H9 (cell line): ENCODE data around the gene GJB4. TPM values are rescaled to one million over a fixed set of nuclear protein-coding genes. Genes with fewer than 3 reads are reported as not detected.

Experiments
- DNase-seq: peaks from one replicate; pipeline ENCODE4 v3.0.0-alpha.2; 2017
- H2AFZ ChIP-seq: one replicate; pipeline ENCODE4 v1.6.1; 2013; ENCODE audit warnings: mild to moderate bottlenecking, low read length, control low read depth, moderate library complexity
- H2AK5ac ChIP-seq: 2 replicates; pipeline ENCODE4 v1.6.1; 2013; ENCODE audit warnings: low read length, control low read depth, mixed read lengths; ENCODE audit not compliant: insufficient read length
- H2BK120ac ChIP-seq: one replicate; pipeline ENCODE4 v1.6.1; 2013; ENCODE audit warnings: low read depth, mild to moderate bottlenecking, low read length, control low read depth, inconsistent platforms; ENCODE audit not compliant: poor library complexity, severe bottlenecking
- H2BK12ac ChIP-seq: 2 replicates; pipeline ENCODE4 v1.6.1; 2013; ENCODE audit warnings: low read length, control low read depth, mixed read lengths, low read depth; ENCODE audit not compliant: insufficient read length
- H2BK15ac ChIP-seq: 2 replicates; pipeline ENCODE4 v1.6.1; 2013; ENCODE audit warnings: low read depth, low read length, control low read depth
- H2BK20ac ChIP-seq: one replicate; pipeline ENCODE4 v1.6.1; 2013; ENCODE audit warnings: low read depth, mild to moderate bottlenecking, low read length, control low read depth, inconsistent platforms; ENCODE audit not compliant: poor library complexity, severe bottlenecking
- H2BK5ac ChIP-seq: 2 replicates; pipeline ENCODE4 v1.6.1; 2013; ENCODE audit warnings: low read length, control low read depth, mixed read lengths; ENCODE audit not compliant: insufficient read length
- H3K14ac ChIP-seq: 2 replicates; pipeline ENCODE4 v1.6.1; 2013; ENCODE audit warnings: low read length, control low read depth; ENCODE audit not compliant: insufficient read depth
- H3K18ac ChIP-seq: 2 replicates; pipeline ENCODE4 v1.6.1; 2013; ENCODE audit warnings: low read depth, mild to moderate bottlenecking, mixed read lengths, low read length, control low read depth; ENCODE audit not compliant: insufficient read length
- H3K23ac ChIP-seq: 2 replicates; pipeline ENCODE4 v1.6.1; 2013; ENCODE audit warnings: low read length, control low read depth, mixed read lengths, low read depth; ENCODE audit not compliant: insufficient read length
- H3K23me2 ChIP-seq: 2 replicates; pipeline ENCODE4 v1.6.1; 2013; ENCODE audit warnings: low read depth, mild to moderate bottlenecking, mixed read lengths, low read length, control low read depth; ENCODE audit not compliant: insufficient read length, poor library complexity, severe bottlenecking
- H3K27ac ChIP-seq: 2 replicates; pipeline ENCODE4 v1.5.1; 2013; ENCODE audit warnings: low read length, control low read depth, mixed read lengths, low read depth; ENCODE audit not compliant: insufficient read length
- H3K27me3 ChIP-seq: 2 replicates; pipeline ENCODE4 v1.6.1; 2013; ENCODE audit warnings: low read length, control low read depth, inconsistent platforms; ENCODE audit not compliant: insufficient read depth
- H3K4ac ChIP-seq: 2 replicates; pipeline ENCODE4 v1.6.1; 2013; ENCODE audit warnings: low read depth, mild to moderate bottlenecking, control low read depth, inconsistent platforms, low read length, moderate library complexity
- H3K4me1 ChIP-seq: 2 replicates; pipeline ENCODE4 v1.6.1; 2013; ENCODE audit warnings: low read length, control low read depth, inconsistent platforms; ENCODE audit not compliant: insufficient read depth
- H3K4me2 ChIP-seq: 2 replicates; pipeline ENCODE4 v1.6.1; 2013; ENCODE audit warnings: low read length, control low read depth, mixed read lengths; ENCODE audit not compliant: insufficient read length, insufficient read depth
- H3K56ac ChIP-seq: 2 replicates; pipeline ENCODE4 v1.6.1; 2013; ENCODE audit warnings: low read depth, mild to moderate bottlenecking, mixed read lengths, low read length, control low read depth; ENCODE audit not compliant: insufficient read length
- H3K79me1 ChIP-seq: 2 replicates; pipeline ENCODE4 v1.6.1; 2013; ENCODE audit warnings: low read depth, mild to moderate bottlenecking, moderate library complexity, low read length, control low read depth, inconsistent platforms; ENCODE audit not compliant: insufficient read depth, poor library complexity, severe bottlenecking
- H3K79me2 ChIP-seq: 2 replicates; pipeline ENCODE4 v1.6.1; 2013; ENCODE audit warnings: low read length, control low read depth, inconsistent platforms; ENCODE audit not compliant: insufficient read depth
- H3K9ac ChIP-seq: 2 replicates; pipeline ENCODE4 v1.6.1; 2013; ENCODE audit warnings: low read length, control low read depth, mixed read lengths; ENCODE audit not compliant: insufficient read length; ENCODE audit errors: extremely low read depth
- H3K9me3 ChIP-seq: one replicate; pipeline ENCODE4 v1.6.1; 2013; ENCODE audit warnings: low read depth, low read length, inconsistent platforms; ENCODE audit not compliant: control insufficient read depth
- H3T11ph ChIP-seq: one replicate; pipeline ENCODE4 v1.6.1; 2013; ENCODE audit warnings: mild to moderate bottlenecking, low read length, control low read depth, inconsistent platforms
- H4K20me1 ChIP-seq: one replicate; pipeline ENCODE4 v1.6.1; 2013; ENCODE audit not compliant: control insufficient read depth, insufficient read length, insufficient read depth
- H4K5ac ChIP-seq: 2 replicates; pipeline ENCODE4 v1.6.1; 2013; ENCODE audit warnings: low read depth, mild to moderate bottlenecking, mixed read lengths, low read length, control low read depth; ENCODE audit not compliant: insufficient read length
- H4K8ac ChIP-seq: replicated peaks from 2 replicates; pipeline ENCODE4 v1.6.1; 2013; ENCODE audit warnings: low read length, control low read depth, mixed read lengths, low read depth; ENCODE audit not compliant: insufficient read length
- H4K91ac ChIP-seq: 2 replicates; pipeline ENCODE4 v1.6.1; 2013; ENCODE audit warnings: low read depth, mild to moderate bottlenecking, moderate library complexity, mixed read lengths, low read length, control low read depth; ENCODE audit not compliant: insufficient read length
- H3K27ac Mint-ChIP-seq, 3 experiments: 2 replicates in 2 of 3; 3 replicates in 1 of 3; pipeline ENCODE4 v1.8.0; 2020 to 2021; ENCODE audit warnings: mixed read lengths in 3 of 3, mild to moderate bottlenecking in 1 of 3, moderate library complexity in 1 of 3
- H3K27me3 Mint-ChIP-seq: 2 replicates; pipeline ENCODE4 v1.8.0; 2021; ENCODE audit warnings: low read depth, mild to moderate bottlenecking, moderate library complexity, mixed read lengths
- H3K36me3 Mint-ChIP-seq, 3 experiments: 2 replicates in 2 of 3; 3 replicates in 1 of 3; pipeline ENCODE4 v1.8.0; 2020 to 2021; ENCODE audit warnings: low read depth in 3 of 3, mixed read lengths in 3 of 3; ENCODE audit not compliant: insufficient read depth in 1 of 3
- H3K4me1 Mint-ChIP-seq, 2 experiments: 2 replicates each; pipeline ENCODE4 v1.8.0; 2020; ENCODE audit warnings: mixed read lengths in 2 of 2
- H3K4me3 Mint-ChIP-seq, 2 experiments: 2 replicates in 1 of 2; 3 replicates in 1 of 2; pipeline ENCODE4 v1.8.0; 2020 to 2021; ENCODE audit warnings: mild to moderate bottlenecking in 2 of 2, mixed read lengths in 2 of 2, moderate library complexity in 1 of 2
- H3K9me3 Mint-ChIP-seq, 2 experiments: 2 replicates in 1 of 2; 3 replicates in 1 of 2; pipeline ENCODE4 v1.8.0; 2020; ENCODE audit warnings: mild to moderate bottlenecking in 2 of 2, mixed read lengths in 2 of 2, moderate library complexity in 1 of 2
- WGBS: extraction: QIAGEN DNeasy Blood & Tissue Kit; methylation state at CpG from one replicate; pipeline ENCODE4 v1.1.7; 2013; ENCODE audit warnings: missing lambda C conversion rate, low lambda C conversion rate, mixed read lengths; ENCODE audit not compliant: insufficient read length; ENCODE audit errors: extremely low coverage; 5-methylcytosine and 5-hydroxymethylcytosine counted together
- total RNA-seq: library from RNA; stranded (reverse); gene quantifications from 2 replicates; pipeline ENCODE4 v1.2.1, GENCODE V29; 2021
- TF ChIP-seq, protein P1 (sequence below): fragments of 200-600 bp; sonication (generic); conservative IDR thresholded peaks from 3 replicates; pipeline ENCODE4 v1.8.0; 2021; ENCODE audit warnings: antibody characterized with exemption, mild to moderate bottlenecking

GJB4 gene
- total RNA-seq, 1 experiment from 2014 or later, result not detected

DNA sequence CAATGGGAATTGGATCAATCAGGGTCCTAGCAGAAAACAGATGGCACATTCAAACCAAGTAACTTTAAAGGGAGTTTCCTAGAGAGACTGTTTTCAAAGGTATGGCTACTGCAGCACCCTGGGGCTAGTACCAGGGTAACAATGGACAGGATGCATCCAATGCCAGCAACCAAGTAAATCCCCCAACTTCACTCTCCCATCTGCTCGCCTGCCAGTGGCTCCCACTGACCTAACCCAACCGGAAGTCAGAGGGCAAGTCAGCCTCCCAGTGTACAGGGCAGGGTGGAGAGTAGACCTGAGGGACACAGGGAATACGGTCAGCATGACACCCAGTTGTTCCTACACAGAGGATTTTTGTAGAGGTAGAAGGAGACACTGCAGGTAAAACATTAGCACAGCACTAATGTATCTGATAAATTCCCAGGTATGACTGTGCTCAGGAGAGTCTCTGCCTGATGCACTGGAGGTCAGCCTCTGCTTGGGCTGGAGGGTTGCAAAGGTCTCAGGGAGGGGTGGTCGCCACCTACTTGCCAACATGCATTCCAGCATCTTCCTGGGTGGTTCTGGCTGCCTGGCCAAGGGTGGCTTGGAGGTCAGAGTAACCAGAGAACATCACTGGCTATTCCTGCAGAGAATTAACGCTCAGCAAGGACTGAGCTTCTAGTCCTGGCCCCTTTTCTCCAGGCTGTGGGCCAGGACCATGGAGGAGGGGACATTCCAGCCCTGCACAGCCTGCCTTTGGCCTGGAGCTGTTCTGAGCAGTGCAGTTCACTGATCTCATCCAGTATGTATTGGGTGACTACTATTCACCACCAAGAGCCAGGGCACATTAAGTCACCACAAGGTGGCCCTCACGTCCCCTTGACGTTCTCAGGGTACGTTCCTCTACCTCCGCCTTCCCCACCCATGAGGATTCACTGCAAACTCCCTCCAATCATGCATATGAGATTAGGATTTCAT is 28.2 kb downstream of the GJB4 start:
- no peak overlapping the region for H3K14ac ChIP-seq
- peaks cover 33% of the 10 kb centered on the region for H3K27me3 Mint-ChIP-seq
- no peak overlapping the region for H2BK120ac ChIP-seq
- no peak overlapping the region for H3K4me3 Mint-ChIP-seq
- DNase-seq, result peak; percentile 60
- H3K4me2 ChIP-seq, result no peak overlapping the region
- H3K36me3 Mint-ChIP-seq, result no peaks in the 10 kb centered on the region; a peak in 1 of 7 replicates
- H3K4me1 Mint-ChIP-seq, result peaks cover 12 to 14% of the 10 kb centered on the region in 2 experiments
- H3K23ac ChIP-seq, result no peak overlapping the region
- H3T11ph ChIP-seq, result no peak overlapping the region
- H3K4me1 ChIP-seq, result 0 out of 2 replicates have a peak, but pooled peaks cover 3% of the 10 kb centered on the region
- no peaks in the 10 kb centered on the region for H3K79me1 ChIP-seq
- H2AFZ ChIP-seq, result no peak overlapping the region
- H3K4ac ChIP-seq, result no peak overlapping the region
- H3K9me3 Mint-ChIP-seq, result no peaks in the 10 kb centered on the region; a peak in 1 of 5 replicates
- no peaks in the 10 kb centered on the region for H4K20me1 ChIP-seq
- no peak overlapping the region for H2BK12ac ChIP-seq
- H2AK5ac ChIP-seq, result no peak overlapping the region
- H3K56ac ChIP-seq, result no peak overlapping the region
- no peak overlapping the region for H3K27ac Mint-ChIP-seq
- no peak overlapping the region for H4K91ac ChIP-seq
- WGBS, result no CpG with 5 or more reads among the region's 9 CpGs
- no peaks in the 10 kb centered on the region for H3K23me2 ChIP-seq
- H4K8ac ChIP-seq, result no peak overlapping the region
- no peaks in the 10 kb centered on the region for H3K79me2 ChIP-seq
- H2BK5ac ChIP-seq, result no peak overlapping the region
- no peaks in the 10 kb centered on the region for H3K9me3 ChIP-seq
- no peak overlapping the region for H2BK15ac ChIP-seq
- H3K27ac ChIP-seq, result no peak overlapping the region
- H3K18ac ChIP-seq, result no peak overlapping the region
- TF ChIP-seq, protein P1, sequence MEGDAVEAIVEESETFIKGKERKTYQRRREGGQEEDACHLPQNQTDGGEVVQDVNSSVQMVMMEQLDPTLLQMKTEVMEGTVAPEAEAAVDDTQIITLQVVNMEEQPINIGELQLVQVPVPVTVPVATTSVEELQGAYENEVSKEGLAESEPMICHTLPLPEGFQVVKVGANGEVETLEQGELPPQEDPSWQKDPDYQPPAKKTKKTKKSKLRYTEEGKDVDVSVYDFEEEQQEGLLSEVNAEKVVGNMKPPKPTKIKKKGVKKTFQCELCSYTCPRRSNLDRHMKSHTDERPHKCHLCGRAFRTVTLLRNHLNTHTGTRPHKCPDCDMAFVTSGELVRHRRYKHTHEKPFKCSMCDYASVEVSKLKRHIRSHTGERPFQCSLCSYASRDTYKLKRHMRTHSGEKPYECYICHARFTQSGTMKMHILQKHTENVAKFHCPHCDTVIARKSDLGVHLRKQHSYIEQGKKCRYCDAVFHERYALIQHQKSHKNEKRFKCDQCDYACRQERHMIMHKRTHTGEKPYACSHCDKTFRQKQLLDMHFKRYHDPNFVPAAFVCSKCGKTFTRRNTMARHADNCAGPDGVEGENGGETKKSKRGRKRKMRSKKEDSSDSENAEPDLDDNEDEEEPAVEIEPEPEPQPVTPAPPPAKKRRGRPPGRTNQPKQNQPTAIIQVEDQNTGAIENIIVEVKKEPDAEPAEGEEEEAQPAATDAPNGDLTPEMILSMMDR, result peak; percentile 70
- H3K9ac ChIP-seq, result no peak overlapping the region
- no peaks in the 10 kb centered on the region; the same call in 1 of the 2 replicates for H3K27me3 ChIP-seq
- H2BK20ac ChIP-seq, result no peak overlapping the region
- no peak overlapping the region for H4K5ac ChIP-seq
